GM21737 (cell line): ENCODE data around the gene NPNT.

Experiments used
- ATAC-seq: cut with Tn5 transposase; IDR thresholded peaks from one replicate; pipeline ENCODE4 v1.9.1; 2021; ENCODE audit warnings: mild to moderate bottlenecking, moderate library complexity; ENCODE audit not compliant: unreplicated experiment

The NPNT gene

DNA sequence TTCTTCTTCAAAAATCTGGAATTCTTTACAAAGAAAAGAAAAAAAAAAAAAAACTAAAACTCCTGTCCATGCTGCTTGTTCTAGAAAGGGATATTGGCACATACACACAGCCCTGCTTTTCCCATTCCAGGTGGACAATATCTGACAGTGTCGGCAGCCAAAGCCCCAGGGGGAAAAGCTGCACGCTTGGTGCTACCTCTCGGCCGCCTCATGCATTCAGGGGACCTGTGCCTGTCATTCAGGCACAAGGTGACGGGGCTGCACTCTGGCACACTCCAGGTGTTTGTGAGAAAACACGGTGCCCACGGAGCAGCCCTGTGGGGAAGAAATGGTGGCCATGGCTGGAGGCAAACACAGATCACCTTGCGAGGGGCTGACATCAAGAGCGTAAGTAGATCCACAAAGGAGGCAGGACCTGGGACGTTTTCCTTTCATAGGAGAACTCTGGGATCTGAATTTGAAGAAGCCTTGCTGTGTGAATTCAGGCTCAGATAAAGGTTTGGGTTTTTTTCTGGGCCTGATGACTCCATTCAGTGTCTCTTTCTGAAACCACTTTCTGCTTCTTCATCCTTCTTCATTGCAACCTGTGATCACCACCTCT is 71.9 kb downstream of the NPNT start:
- ATAC-seq, result no peak

GRCh38 chr4:105969575-105969974 is 74.3 kb downstream of the NPNT start:
- ATAC-seq, result no peak

GRCh38 chr4:105970371-105970770 is 75.1 kb downstream of the NPNT start:
- no peak for ATAC-seq

- no peak for ATAC-seq
These were observed 75.8 kb downstream of the NPNT start for GRCh38 chr4:105971036-105971435.

DNA sequence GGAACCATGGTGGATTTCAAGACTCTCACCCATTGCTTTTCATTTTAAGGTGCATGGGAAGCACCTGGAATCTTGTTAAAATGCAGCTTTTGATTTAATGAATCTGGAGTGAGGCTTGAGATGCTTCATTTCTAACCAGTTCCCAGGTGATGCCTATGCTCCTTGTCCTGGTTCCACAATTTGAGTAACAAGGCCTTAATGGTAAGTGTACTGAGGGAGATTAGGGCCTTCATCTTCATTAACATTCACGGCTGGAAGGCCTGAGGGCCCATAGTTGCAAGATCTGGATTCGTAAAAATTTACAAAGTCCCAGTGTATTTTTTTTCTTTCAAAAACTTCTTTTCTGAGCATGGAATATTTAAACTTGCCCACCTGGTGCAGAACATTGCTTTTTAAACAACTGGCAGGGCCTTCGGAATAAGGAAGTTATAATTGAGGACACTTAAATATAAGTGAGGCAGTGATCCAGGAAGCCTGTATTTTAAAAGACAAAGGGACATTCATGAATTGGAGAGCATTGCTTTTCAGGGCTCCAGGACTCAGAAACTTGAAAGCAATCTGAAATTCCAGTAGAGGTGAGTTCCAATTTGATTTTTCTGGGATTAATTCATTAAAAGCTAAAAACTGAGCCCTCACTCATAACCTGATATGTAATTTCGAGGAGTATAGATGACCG is 77.8 kb downstream of the NPNT start:
- no peak for ATAC-seq

DNA sequence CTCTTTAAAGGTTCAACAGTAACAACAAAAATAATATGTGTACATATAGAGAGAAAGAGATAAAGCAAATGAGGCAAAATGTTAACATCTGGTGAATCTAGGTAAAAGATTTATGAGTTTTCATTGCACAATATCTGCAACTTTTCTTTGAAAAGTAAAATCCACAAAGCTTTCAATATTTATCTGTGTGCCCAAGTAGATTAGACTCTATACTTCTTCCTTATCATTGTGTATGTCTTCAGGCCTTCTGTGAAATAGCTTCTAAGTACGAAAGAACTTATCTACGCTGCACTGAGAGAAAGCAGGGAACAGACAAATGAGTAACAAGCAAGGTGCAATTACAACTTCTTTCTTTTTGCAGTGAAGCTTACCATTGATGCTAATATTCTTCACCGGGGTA is 81.6 kb downstream of the NPNT start:
- no peak for ATAC-seq

DNA sequence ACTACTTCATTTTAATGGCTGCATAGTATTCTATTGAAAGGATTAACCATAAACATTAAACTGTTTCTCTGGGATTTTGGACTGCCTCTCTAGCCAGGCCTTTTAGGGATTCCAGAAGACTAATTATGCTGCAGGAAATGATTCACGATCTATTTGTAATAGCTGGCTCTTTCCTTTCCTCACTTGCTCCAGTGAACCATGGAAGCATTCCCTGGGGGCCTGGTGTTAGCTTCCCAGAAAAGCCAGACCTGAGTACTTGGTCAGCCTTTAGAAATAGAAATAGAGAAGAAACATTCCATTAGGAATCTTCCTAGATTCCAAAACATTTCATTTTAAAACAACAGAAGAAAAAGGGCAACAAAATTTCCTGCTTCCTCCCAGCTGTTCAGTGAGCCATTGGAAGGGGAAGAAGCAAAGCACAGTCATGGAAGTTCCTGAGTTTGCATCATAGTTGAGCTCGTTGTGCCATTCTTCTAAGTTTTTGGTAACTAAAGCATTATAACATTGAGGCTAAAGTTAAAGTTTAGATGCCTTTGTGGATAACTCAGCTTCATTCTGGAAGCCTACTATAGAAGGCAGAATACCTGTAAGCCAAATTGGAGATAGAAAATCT is 83.5 kb downstream of the NPNT start:
- ATAC-seq, result no peak

- ATAC-seq, result no peak
These were observed 84.2 kb downstream of the NPNT start for GRCh38 chr4:105979506-105979905.

GRCh38 chr4:105988671-105989070 is 93.4 kb downstream of the NPNT start:
- ATAC-seq, result no peak

DNA sequence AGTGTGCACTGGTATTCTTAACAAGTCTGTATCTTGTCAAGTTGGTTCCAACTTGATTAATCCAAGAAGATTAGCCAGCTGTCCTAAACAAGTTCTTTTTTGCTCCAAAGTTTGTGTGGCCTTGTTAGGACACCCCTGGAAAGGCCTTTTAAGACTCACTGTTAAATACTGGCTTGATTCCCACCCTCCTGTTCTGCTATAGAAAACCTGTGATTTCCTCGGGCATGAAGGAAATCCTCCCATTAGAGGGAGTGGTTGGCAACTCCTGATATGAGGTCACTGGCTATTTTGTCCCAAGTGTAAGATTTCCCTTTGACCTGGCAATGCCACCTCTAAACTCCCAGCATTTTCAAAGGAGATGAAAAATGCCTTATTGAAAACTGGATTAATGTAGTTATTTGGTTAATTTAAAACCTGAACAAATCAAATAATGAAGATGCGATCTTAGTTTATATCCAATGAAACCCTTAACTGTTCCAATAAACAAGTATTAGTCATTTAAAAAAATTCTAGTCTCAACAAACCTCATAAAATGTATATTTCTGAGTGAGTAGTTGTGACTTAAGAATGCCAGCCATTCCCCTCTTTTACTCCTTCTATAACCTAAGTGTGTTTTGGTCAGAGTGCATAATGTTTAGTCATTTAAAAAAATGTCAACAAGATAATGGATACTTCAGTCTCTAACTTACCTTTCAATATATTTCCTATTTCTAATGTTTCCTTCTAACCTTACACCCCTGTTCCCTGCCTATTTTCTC is 94.4 kb downstream of the NPNT start:
- ATAC-seq, result no peak

- ATAC-seq, result no peak
These were observed 95.7 kb downstream of the NPNT start for GRCh38 chr4:105990933-105991332.

GRCh38 chr4:105991726-105992125 is 96.5 kb downstream of the NPNT start:
- ATAC-seq, result no peak

DNA sequence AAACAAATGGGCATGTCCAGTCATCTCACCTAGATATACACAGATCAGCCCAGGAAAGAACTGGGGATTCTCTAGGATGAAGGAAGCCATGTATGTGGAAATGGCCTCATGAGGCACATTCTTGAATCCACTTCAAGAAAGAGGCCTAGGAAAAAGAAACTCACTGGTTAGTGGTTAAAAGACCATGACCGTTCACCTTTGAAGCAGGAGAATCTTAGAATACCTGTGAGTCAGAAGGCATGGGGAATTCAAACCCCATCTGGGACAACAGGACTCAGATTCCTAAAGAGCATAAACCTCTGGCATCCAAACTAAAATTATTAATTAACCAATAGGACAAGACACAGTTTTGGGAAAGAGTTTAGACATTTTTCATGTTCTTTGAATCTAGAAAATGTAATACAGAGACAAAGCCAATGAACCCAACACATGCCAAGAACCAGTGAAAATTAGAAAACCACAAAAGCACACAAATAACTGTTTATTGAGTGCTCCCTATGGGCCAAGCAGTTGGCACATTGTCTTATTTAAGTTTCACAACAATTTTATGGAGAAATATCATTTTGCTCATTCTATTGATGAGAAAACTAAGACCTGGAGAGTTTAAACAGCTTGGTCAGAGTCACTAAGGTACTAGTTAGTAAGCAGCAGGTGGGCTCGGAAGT is 97.5 kb downstream of the NPNT start:
- no peak for ATAC-seq

DNA sequence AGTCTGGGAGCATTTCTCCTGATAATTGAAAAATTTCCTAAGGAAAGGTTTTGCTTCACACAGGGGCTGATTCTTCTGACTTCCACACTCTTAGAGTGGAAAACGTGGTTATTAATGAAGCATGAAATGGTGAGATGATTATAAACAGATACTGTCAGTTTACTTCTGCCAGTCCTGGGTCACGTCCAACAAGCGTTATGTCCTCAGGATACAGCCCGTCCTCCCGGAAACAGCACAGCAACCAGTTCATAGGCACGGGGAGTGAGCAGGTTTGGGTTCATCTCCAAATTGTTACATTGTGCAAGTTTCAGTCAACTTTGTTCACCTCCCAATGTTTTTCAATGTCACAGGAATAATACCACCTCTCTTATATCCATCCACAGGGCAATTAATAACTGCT is 98.8 kb downstream of the NPNT start:
- no peak for ATAC-seq

GRCh38 chr4:105994841-105995501 is 99.7 kb downstream of the NPNT start:
- no peak for ATAC-seq

DNA sequence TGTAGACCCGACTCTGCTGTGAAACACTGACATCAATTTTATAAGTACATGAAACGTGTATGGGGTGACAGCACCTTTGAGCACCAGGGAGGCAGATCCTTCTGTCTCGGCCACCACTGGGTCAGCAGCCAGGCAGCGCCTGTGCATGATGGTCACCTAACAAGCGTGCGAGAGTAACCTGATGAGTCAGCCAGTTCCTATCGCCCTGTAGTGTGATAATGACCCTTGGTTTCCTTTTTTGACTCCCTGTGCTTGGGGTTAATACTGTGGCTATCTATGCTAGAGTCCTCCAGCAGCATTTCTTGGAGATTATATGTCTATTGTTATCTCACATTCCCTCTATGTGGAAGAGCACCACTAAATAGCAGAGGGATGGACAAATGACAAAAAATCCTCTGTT is 101.6 kb downstream of the NPNT start:
- no peak for ATAC-seq

GRCh38 chr4:105998171-105999063 is 103.1 kb downstream of the NPNT start:
- no peak for ATAC-seq

GRCh38 chr4:106002994-106003393 is 107.7 kb downstream of the NPNT start:
- no peak for ATAC-seq

GRCh38 chr4:106010761-106011160 is 115.5 kb downstream of the NPNT start:
- no peak for ATAC-seq

- no peak for ATAC-seq
These were observed 116.1 kb downstream of the NPNT start for GRCh38 chr4:106011387-106011786.
